UCSD-AML1 (cell line): ENCODE data around the gene CUEDC2.

Source experiments
- DNase-seq: peaks from one replicate; lab custom pipeline; 2025; ENCODE audit not compliant: unreplicated experiment; lab: John Stamatoyannopoulos, UW

CUEDC2 gene

GRCh38 chr10:102375250-102375649, 57.1 kb downstream of the CUEDC2 start:
- no peak for DNase-seq
